Activated CD4-positive, alpha-beta T cell treated with anti-CD3 and anti-CD28 coated beads for 24 hours (primary cell): ENCODE results near the gene BTBD16.
A peak's percentile ranks its signal among the peaks of the same experiment; 100 is the strongest.

Experiments used
- DNase-seq, 2 donors: peaks; one replicate each; pipeline ENCODE4 v3.0.0-alpha.2; 2020; ENCODE audit warnings: low read depth in 2 of 2

Gene BTBD16

GRCh38 chr10:122294511-122295450, 23.7 kb downstream of the BTBD16 start:
- DNase-seq: no peak

DNA sequence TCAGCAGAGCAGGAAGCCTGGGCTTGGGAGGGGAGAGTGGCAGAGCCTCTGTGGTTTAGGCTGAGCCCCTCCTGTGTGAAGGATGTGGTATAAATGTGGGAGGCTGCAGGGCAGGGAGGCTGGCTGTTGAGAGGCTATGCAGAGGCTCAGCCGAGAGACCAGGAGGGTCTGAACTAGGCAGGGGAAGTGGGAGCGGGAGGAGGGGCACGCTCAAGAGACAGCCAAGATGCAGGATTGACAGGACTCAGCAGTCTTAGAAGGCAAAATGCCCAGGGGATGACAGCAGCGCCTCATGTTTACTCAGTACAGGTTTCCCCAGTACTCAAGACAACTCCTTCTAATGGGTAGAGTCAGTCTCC, 24.3 kb downstream of the BTBD16 start:
- no peak for DNase-seq

- no peak for DNase-seq
Observed at GRCh38 chr10:122296363-122297120, 25.4 kb downstream of the BTBD16 start.

GRCh38 chr10:122297583-122297982, 26.5 kb downstream of the BTBD16 start:
- DNase-seq: no peak

GRCh38 chr10:122298206-122298597, 27.1 kb downstream of the BTBD16 start:
- DNase-seq: no peak

- DNase-seq: peak; percentile 35 to 56
Observed at GRCh38 chr10:122298598-122299301, 27.7 kb downstream of the BTBD16 start.

DNA sequence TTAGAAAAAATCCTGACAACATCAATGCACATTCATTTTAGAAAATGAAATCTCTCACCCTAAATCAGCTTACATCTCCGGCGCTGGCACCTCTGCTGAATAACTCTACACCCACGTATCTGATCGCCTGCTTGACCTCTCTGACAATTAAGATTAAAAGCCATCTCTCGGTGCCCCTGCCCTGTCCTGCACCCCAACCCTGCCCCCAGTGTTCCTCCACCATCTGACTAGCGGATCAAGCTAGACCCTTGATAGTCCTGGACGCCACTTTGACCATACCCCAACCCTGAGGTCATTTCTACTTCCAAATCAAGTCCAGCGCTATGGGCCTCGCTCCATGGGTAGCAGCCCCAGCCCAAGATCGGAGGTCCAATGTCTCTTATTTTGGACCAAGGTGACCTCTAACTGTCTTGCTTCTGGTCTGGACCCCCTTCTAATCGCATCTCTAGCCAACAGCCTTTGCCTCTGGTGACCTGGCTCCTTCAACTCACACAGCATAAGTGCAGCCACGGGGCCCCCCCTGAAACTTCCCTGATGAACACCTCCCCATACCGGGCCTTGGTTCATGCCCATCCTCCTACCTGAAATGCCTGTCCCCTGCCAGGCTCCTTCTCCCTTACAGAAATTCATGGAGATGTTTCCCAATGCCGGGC, 28.5 kb downstream of the BTBD16 start:
- no peak for DNase-seq

DNA sequence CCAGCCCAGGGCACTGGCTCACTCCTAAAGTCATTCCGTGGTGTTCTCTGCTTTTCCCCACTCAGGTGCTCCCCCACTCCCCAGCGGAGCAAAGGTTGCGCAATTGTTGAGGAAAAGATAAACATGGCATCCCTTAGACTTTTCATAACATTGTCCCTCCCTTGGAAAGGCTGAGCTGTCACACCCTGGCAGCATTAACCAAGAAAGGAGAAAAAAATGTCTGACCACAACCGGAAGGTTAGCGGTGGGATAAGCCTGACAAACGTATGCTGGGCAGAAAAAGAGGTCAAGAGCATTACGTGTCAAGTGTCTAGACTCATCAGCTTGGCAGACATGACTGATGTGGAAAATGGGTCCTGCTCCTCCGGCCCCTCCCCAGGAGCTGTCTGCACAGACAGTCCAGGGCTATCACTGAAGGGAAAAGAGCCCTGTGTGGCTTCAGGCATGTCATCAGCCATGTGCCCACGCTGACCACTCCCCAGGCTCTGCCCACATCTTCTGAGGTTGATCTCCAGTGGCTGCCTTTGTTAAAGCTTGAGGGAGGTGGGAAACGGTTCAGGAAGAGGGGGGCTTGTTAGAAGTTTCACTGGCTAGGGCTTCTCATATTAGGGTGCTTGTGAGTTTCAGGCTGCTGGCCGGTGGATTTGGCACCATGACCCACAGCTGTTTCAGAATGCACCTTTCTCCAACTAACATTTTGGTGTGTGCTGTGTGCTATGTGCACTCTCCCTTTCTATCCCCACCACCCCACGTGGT, 30.1 kb downstream of the BTBD16 start:
- no peak for DNase-seq

GRCh38 chr10:122301811-122302115, 30.7 kb downstream of the BTBD16 start:
- DNase-seq: no peak

DNA sequence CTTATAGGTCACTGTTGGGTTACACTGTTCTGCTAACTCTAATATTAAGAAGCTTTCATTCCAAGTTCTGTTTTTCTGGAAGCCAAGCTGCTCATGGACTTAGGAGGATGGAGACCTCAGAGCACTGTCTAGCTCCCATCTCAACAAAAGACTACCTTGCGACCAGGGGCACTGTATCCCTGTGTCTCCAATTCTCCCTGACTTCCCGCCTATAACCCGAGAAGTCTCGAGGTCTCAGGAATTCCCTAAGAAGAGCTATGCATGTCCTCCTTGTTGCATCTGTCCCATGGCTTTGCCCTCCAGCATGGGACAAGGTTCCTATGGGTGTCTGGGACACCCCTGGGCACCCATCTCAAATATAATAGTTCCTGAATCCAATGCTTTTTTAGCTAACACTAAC, 31.2 kb downstream of the BTBD16 start:
- DNase-seq: no peak

GRCh38 chr10:122303271-122304053, 32.4 kb downstream of the BTBD16 start:
- DNase-seq: no peak

- no peak for DNase-seq
Observed at GRCh38 chr10:122304054-122304579, 33.0 kb downstream of the BTBD16 start.

DNA sequence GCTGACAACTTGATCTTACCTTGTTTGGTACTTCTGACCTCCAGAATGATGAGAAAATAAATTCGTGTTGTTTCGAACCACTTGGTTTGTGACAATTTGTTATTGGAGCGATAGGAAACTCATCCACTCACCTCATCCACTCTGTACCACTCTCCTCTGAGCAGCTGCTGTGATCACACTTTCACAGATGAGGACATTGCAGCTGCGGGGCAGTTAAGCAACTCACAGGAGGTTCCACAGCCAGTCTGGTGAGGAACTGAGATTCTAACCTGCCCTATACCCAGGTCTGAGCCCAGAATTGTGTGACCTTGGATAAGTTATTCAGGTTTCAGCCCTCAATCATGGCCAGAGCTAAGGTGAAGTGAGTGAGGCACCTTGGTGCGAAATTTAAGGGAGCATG, 35.2 kb downstream of the BTBD16 start:
- no peak for DNase-seq

DNA sequence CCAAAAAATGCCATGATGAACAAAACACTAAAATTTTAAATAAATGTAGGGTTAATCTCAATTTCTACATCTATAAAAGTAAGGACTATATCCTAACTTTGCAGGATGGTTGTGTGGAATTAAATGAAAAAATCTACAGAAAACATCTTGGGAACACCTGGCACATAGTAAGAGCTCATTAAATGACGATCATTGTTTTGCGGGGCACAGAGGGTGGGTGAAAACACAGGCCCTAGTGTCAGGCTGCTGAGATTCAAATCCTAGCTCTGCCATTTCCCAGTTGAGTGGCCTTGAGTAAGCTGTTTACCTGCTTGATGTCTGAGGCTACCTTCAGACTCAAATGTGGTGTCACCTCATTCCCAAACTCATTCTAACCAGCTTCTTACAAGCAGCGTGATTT, 35.6 kb downstream of the BTBD16 start:
- DNase-seq: no peak

- DNase-seq: no peak
Observed at GRCh38 chr10:122307669-122308416, 36.7 kb downstream of the BTBD16 start.

- no peak for DNase-seq
Observed at GRCh38 chr10:122308417-122309141, 37.5 kb downstream of the BTBD16 start.

GRCh38 chr10:122310311-122311050, 39.4 kb downstream of the BTBD16 start:
- no peak for DNase-seq

DNA sequence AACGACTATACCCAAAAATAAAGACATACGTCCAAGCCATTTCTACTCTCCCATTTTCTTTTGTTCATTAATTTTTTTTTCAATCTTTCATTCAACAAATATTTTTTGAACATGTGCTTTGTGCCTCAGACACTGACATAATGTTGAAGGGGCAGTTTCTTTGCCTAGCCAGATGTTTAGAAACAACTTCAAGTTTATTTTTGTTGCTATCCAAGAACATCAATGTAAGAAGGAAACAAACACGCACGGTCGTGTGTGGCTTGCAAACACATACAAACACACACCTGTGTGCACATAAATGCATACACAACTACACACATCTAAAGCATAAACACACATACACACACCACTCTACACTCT, 39.9 kb downstream of the BTBD16 start:
- DNase-seq: no peak
